ENCODE results near the gene MRPL42.
"Not testable (repeated sequence)": the region's sequence is repeated elsewhere in the genome, so short reads cannot be mapped to it uniquely, and the experiment has no call there.

DNA sequence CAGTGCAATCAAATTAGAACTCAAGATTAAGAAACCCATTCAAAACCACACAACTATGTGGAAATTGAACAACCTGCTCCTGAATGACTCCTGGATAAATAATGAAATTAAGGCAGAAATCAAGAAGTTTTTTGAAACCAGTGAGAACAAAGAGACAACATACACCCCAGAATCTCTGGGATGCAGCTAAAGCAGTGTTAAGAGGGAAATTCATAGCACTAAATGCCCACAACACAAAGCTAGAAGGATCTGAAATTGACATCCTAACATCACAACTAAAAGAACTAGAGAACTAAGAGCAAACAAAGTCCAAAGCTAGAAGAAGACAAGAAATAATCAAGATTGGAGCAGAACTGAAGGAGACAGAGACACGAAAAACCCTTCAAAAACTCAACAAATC is 91.4 kb downstream of the MRPL42 start:
- TF ChIP-seq, protein P1, sequence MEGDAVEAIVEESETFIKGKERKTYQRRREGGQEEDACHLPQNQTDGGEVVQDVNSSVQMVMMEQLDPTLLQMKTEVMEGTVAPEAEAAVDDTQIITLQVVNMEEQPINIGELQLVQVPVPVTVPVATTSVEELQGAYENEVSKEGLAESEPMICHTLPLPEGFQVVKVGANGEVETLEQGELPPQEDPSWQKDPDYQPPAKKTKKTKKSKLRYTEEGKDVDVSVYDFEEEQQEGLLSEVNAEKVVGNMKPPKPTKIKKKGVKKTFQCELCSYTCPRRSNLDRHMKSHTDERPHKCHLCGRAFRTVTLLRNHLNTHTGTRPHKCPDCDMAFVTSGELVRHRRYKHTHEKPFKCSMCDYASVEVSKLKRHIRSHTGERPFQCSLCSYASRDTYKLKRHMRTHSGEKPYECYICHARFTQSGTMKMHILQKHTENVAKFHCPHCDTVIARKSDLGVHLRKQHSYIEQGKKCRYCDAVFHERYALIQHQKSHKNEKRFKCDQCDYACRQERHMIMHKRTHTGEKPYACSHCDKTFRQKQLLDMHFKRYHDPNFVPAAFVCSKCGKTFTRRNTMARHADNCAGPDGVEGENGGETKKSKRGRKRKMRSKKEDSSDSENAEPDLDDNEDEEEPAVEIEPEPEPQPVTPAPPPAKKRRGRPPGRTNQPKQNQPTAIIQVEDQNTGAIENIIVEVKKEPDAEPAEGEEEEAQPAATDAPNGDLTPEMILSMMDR (tag by site-specific recombination; IDR thresholded peaks at IDR 0.05): not testable (repeated sequence)
- TF ChIP-seq ZNF274 (IDR thresholded peaks at IDR 0.05; ENCODE audit: low read length); ZNF274 (tag by site-specific recombination; IDR thresholded peaks at IDR 0.05; ENCODE audit: borderline replicate concordance); YY1 (tag by site-specific recombination; IDR thresholded peaks at IDR 0.05); ZNF202 (tag by site-specific recombination; IDR thresholded peaks at IDR 0.05; ENCODE audit: borderline replicate concordance); ZBTB21 (tag by site-specific recombination; IDR thresholded peaks at IDR 0.05); ZNF585B (tag by site-specific recombination; IDR thresholded peaks at IDR 0.05); ZNF658 (tag by site-specific recombination; IDR thresholded peaks at IDR 0.05); ZNF416 (tag by site-specific recombination; IDR thresholded peaks at IDR 0.05); ZBTB7A (tag by site-specific recombination; IDR thresholded peaks at IDR 0.05; ENCODE audit: low read depth): not testable (repeated sequence)
- TF ChIP-seq, protein P2, sequence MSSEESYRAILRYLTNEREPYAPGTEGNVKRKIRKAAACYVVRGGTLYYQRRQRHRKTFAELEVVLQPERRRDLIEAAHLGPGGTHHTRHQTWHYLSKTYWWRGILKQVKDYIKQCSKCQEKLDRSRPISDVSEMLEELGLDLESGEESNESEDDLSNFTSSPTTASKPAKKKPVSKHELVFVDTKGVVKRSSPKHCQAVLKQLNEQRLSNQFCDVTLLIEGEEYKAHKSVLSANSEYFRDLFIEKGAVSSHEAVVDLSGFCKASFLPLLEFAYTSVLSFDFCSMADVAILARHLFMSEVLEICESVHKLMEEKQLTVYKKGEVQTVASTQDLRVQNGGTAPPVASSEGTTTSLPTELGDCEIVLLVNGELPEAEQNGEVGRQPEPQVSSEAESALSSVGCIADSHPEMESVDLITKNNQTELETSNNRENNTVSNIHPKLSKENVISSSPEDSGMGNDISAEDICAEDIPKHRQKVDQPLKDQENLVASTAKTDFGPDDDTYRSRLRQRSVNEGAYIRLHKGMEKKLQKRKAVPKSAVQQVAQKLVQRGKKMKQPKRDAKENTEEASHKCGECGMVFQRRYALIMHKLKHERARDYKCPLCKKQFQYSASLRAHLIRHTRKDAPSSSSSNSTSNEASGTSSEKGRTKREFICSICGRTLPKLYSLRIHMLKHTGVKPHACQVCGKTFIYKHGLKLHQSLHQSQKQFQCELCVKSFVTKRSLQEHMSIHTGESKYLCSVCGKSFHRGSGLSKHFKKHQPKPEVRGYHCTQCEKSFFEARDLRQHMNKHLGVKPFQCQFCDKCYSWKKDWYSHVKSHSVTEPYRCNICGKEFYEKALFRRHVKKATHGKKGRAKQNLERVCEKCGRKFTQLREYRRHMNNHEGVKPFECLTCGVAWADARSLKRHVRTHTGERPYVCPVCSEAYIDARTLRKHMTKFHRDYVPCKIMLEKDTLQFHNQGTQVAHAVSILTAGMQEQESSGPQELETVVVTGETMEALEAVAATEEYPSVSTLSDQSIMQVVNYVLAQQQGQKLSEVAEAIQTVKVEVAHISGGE (tag by site-specific recombination; conservative IDR thresholded peaks at IDR 0.05; ENCODE audit: low read depth): not testable (repeated sequence)
- TF ChIP-seq, protein P3, sequence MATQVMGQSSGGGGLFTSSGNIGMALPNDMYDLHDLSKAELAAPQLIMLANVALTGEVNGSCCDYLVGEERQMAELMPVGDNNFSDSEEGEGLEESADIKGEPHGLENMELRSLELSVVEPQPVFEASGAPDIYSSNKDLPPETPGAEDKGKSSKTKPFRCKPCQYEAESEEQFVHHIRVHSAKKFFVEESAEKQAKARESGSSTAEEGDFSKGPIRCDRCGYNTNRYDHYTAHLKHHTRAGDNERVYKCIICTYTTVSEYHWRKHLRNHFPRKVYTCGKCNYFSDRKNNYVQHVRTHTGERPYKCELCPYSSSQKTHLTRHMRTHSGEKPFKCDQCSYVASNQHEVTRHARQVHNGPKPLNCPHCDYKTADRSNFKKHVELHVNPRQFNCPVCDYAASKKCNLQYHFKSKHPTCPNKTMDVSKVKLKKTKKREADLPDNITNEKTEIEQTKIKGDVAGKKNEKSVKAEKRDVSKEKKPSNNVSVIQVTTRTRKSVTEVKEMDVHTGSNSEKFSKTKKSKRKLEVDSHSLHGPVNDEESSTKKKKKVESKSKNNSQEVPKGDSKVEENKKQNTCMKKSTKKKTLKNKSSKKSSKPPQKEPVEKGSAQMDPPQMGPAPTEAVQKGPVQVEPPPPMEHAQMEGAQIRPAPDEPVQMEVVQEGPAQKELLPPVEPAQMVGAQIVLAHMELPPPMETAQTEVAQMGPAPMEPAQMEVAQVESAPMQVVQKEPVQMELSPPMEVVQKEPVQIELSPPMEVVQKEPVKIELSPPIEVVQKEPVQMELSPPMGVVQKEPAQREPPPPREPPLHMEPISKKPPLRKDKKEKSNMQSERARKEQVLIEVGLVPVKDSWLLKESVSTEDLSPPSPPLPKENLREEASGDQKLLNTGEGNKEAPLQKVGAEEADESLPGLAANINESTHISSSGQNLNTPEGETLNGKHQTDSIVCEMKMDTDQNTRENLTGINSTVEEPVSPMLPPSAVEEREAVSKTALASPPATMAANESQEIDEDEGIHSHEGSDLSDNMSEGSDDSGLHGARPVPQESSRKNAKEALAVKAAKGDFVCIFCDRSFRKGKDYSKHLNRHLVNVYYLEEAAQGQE (tag by site-specific recombination; IDR thresholded peaks at IDR 0.05): not testable (repeated sequence)
